ENCODE data around the gene DIO1. TPM values are rescaled to one million over a fixed set of nuclear protein-coding genes. Genes with fewer than 3 reads are reported as not detected.
"Not testable (repeated sequence)": the region's sequence is repeated elsewhere in the genome, so short reads cannot be mapped to it uniquely, and the experiment has no call there.

DIO1 gene
- total RNA-seq, 2 donors from 2014 or later, result not detected

GRCh38 chr1:53862507-53862906 is 31.5 kb upstream of the DIO1 start:
- H3K4me3 ChIP-seq, result no peak overlapping the region
- H3K27ac ChIP-seq, result no peak overlapping the region
- TF ChIP-seq, protein P1, sequence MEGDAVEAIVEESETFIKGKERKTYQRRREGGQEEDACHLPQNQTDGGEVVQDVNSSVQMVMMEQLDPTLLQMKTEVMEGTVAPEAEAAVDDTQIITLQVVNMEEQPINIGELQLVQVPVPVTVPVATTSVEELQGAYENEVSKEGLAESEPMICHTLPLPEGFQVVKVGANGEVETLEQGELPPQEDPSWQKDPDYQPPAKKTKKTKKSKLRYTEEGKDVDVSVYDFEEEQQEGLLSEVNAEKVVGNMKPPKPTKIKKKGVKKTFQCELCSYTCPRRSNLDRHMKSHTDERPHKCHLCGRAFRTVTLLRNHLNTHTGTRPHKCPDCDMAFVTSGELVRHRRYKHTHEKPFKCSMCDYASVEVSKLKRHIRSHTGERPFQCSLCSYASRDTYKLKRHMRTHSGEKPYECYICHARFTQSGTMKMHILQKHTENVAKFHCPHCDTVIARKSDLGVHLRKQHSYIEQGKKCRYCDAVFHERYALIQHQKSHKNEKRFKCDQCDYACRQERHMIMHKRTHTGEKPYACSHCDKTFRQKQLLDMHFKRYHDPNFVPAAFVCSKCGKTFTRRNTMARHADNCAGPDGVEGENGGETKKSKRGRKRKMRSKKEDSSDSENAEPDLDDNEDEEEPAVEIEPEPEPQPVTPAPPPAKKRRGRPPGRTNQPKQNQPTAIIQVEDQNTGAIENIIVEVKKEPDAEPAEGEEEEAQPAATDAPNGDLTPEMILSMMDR (IDR thresholded peaks at IDR 0.05), result no peak
- H3K9me3 ChIP-seq, result no peaks in the 10 kb centered on the region
- H3K27me3 ChIP-seq, result no peaks in the 10 kb centered on the region
- H3K4me1 ChIP-seq, result no peaks in the 10 kb centered on the region
- H3K36me3 ChIP-seq, result peaks cover 29% of the 10 kb centered on the region
- no peak for DNase-seq (ENCODE audit: low spot score)

GRCh38 chr1:53868565-53868964 is 25.4 kb upstream of the DIO1 start:
- DNase-seq (ENCODE audit: low spot score), result no peak
- peaks cover 38% of the 10 kb centered on the region for H3K36me3 ChIP-seq

GRCh38 chr1:53869454-53870117 is 24.4 kb upstream of the DIO1 start:
- DNase-seq (ENCODE audit: low spot score), result no peak
- Histone ChIP-seq H3K27ac (no peak overlapping the region), H3K27me3 (no peaks in the 10 kb centered on the region), H3K9me3 (no peaks in the 10 kb centered on the region), H3K36me3 (peaks cover 38% of the 10 kb centered on the region), H3K4me1 (no peaks in the 10 kb centered on the region), H3K4me3 (no peak overlapping the region)
- TF ChIP-seq, protein P1 (IDR thresholded peaks at IDR 0.05), result no peak

More at GRCh38 chr1:53868565-53868964, 25.4 kb upstream of the DIO1 start:
- no peak overlapping the region for H3K4me3 ChIP-seq
- H3K4me1 ChIP-seq, result no peaks in the 10 kb centered on the region
- no peaks in the 10 kb centered on the region for H3K27me3 ChIP-seq
- no peak overlapping the region for H3K27ac ChIP-seq
- TF ChIP-seq, protein P1 (IDR thresholded peaks at IDR 0.05), result no peak
- H3K9me3 ChIP-seq, result no peaks in the 10 kb centered on the region

DNA sequence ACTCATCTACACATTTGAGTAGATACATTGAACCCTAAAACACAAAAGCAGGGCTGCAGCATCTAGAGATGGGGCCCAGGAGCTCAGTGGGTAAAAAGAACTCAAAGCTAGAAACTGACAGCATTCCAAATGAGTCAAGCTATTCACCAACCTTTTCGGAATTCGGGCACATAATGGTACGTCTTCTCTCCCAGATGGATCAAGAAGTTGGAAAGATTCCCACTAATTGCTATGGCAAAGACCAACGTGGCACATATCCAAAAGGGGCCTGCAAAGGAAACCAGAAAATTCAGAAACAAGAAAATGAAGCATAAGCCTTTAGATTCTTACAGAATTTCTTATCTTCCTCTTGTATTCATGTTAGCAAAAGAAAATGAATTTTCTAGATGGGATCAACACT is 22.8 kb upstream of the DIO1 start:
- no peak for DNase-seq (ENCODE audit: low spot score)
- Histone ChIP-seq H3K27ac (no peak overlapping the region), H3K4me1 (no peaks in the 10 kb centered on the region), H3K36me3 (peaks cover 40% of the 10 kb centered on the region), H3K4me3 (no peak overlapping the region), H3K9me3 (no peaks in the 10 kb centered on the region), H3K27me3 (no peaks in the 10 kb centered on the region)
- TF ChIP-seq, protein P1 (IDR thresholded peaks at IDR 0.05), result no peak

GRCh38 chr1:53871773-53872484 is 22.1 kb upstream of the DIO1 start:
- Histone ChIP-seq H3K4me1 (no peaks in the 10 kb centered on the region), H3K4me3 (no peak overlapping the region), H3K27me3 (no peaks in the 10 kb centered on the region), H3K9me3 (no peaks in the 10 kb centered on the region), H3K36me3 (peaks cover 42% of the 10 kb centered on the region), H3K27ac (no peak overlapping the region)
- TF ChIP-seq, protein P1 (IDR thresholded peaks at IDR 0.05), result no peak
- DNase-seq (ENCODE audit: low spot score), result no peak

- not testable (repeated sequence) for H3K9me3 ChIP-seq; H3K27me3 ChIP-seq; H3K27ac ChIP-seq; H3K4me1 ChIP-seq; DNase-seq (ENCODE audit: low spot score); H3K4me3 ChIP-seq
- H3K36me3 ChIP-seq, result peaks cover 55% of the 10 kb centered on the region
Measured at GRCh38 chr1:53875150-53875549, 18.8 kb upstream of the DIO1 start.
